GM12892 (cell line): Measurements from ENCODE around the gene KCNT2.

Experiments used
- POLR2A ChIP-seq: IDR thresholded peaks from 2 replicates; pipeline ENCODE4 v1.6.1; 2011; ENCODE audit warnings: low read depth, low read length, control low read depth
- POLR2AphosphoS5 ChIP-seq: IDR thresholded peaks from 2 replicates; pipeline ENCODE4 v1.6.1; 2011; ENCODE audit warnings: low read depth, low read length, control low read depth
- TAF1 ChIP-seq: IDR thresholded peaks from 2 replicates; pipeline ENCODE4 v1.6.1; 2011; ENCODE audit warnings: low read depth, mild to moderate bottlenecking, control low read depth, low read length, borderline replicate concordance

DNA sequence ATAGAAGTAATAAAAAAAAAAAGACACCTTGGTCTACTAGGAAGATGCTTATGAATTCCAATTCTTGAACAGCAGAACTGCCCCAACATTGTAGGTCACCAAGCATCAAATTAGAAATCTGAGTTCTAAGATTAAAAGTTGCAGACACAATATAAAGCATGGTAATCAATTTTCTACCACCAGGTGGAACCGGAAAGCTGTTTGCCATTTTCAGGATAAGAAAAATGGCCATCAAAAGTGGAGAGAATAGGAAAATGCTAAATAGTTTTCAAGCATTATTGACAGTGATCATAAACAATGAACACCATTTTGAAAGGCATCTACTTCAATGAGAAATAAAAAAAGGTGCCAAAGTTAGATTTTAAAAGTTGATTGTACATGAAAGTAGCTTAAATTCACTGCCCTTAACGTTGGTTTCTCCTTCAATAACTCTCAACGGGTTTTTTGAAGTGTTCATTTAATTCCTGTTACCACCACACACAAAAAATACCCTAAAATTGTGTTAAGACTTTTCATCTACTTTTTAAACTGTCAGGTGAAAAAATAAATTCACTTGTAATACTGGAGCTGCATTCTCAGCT lies 252.9 kb downstream of the KCNT2 start:
- TF ChIP-seq POLR2AphosphoS5: no peak
- no peak for TF ChIP-seq POLR2A
- no peak for TF ChIP-seq TAF1
